ENCODE results near the gene ZNF746.

DNA sequence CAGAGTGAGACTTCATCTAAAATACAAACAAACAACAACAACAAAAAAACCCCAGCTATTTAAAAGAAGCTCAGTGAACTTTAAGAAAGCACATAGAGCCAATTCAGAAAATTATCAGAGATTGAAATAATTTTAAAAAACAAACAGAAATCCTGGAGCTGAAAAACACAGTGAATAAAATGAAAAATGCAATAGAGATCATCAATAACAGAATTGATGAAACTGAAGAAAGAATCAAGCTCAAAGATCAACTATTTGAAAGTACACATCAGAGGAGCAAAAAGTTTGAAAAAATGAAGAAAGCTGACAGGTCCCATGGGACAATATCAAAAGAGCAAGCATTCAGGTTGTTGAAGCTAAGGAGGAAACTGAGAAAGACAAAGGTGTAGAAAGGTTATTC lies 12.2 kb upstream of the ZNF746 start:
- TF ChIP-seq CTCF (IDR thresholded peaks at IDR 0.05) (no peak), POLR2A (IDR thresholded peaks at IDR 0.05) (no peak)

Data from testis (tissue), 2 donors.